ENCODE results near the gene ZNF180. TPM values are rescaled to one million over a fixed set of nuclear protein-coding genes. Genes with fewer than 3 reads are reported as not detected.

Gene ZNF180
- total RNA-seq, 4 donors from 2014 or later: 7.8 to 13.5 (median 8.5) TPM

GRCh38 chr19:44539236-44539826, 39.0 kb upstream of the ZNF180 start:
- TF ChIP-seq, protein P1, sequence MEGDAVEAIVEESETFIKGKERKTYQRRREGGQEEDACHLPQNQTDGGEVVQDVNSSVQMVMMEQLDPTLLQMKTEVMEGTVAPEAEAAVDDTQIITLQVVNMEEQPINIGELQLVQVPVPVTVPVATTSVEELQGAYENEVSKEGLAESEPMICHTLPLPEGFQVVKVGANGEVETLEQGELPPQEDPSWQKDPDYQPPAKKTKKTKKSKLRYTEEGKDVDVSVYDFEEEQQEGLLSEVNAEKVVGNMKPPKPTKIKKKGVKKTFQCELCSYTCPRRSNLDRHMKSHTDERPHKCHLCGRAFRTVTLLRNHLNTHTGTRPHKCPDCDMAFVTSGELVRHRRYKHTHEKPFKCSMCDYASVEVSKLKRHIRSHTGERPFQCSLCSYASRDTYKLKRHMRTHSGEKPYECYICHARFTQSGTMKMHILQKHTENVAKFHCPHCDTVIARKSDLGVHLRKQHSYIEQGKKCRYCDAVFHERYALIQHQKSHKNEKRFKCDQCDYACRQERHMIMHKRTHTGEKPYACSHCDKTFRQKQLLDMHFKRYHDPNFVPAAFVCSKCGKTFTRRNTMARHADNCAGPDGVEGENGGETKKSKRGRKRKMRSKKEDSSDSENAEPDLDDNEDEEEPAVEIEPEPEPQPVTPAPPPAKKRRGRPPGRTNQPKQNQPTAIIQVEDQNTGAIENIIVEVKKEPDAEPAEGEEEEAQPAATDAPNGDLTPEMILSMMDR (IDR thresholded peaks at IDR 0.05; ENCODE audit: low read depth): no peak

GRCh38 chr19:44532819-44533218, 32.5 kb upstream of the ZNF180 start:
- TF ChIP-seq, protein P1 (IDR thresholded peaks at IDR 0.05; ENCODE audit: low read depth): no peak

GRCh38 chr19:44530777-44531176, 30.5 kb upstream of the ZNF180 start:
- TF ChIP-seq, protein P1 (IDR thresholded peaks at IDR 0.05; ENCODE audit: low read depth): no peak

- TF ChIP-seq, protein P1 (IDR thresholded peaks at IDR 0.05; ENCODE audit: low read depth): no peak
These were observed 29.2 kb upstream of the ZNF180 start, which contains the start of gene CEACAM20 for GRCh38 chr19:44529536-44529935. CEACAM20 (minus strand) TSS chr19:44529675; CDS start chr19:44529509, 166 bp downstream.

GRCh38 chr19:44527554-44527953, 27.2 kb upstream of the ZNF180 start:
- TF ChIP-seq, protein P1 (IDR thresholded peaks at IDR 0.05; ENCODE audit: low read depth): no peak

GRCh38 chr19:44525721-44526430, 25.6 kb upstream of the ZNF180 start:
- TF ChIP-seq, protein P1 (IDR thresholded peaks at IDR 0.05; ENCODE audit: low read depth): no peak

- TF ChIP-seq, protein P1 (IDR thresholded peaks at IDR 0.05; ENCODE audit: low read depth): no peak
These were observed 21.0 kb upstream of the ZNF180 start for GRCh38 chr19:44521370-44521769.

All from subcutaneous adipose tissue (tissue), 4 donors.